PC-3 (cell line): ENCODE data around the gene SYAP1. TPM values are rescaled to one million over a fixed set of nuclear protein-coding genes. Genes with fewer than 3 reads are reported as not detected.

Experiments
- ATAC-seq: fragments of 200-7000 bp; cut with Tn5 transposase; 2 replicates; pipeline ENCODE4 v1.9.1; 2020; ENCODE audit warnings: mild to moderate bottlenecking, moderate library complexity
- BruUV-seq: library from RNA; stranded (reverse); fragments of 400-500 nt; replicated peaks from 2 replicates; lab custom pipeline; 2021; lab: Mats Ljungman, UMichigan
- CTCF ChIA-PET: fragments of 300-600 bp; sonication (Branson Sonifier 250); formaldehyde crosslinking; loops from one replicate; lab custom pipeline; 2022; ENCODE audit warnings: antibody characterized with exemption; lab: Charles Lee
- POLR2A ChIA-PET: fragments of 300-600 bp; sonication (Branson Sonifier 250); formaldehyde crosslinking; loops from one replicate; lab custom pipeline; 2022; ENCODE audit warnings: antibody characterized with exemption; ENCODE audit not compliant: unreplicated experiment; lab: Charles Lee
- DNase-seq: peaks from one replicate; pipeline ENCODE4 v3.0.0-alpha.2; 2015
- H2AFZ ChIP-seq: fragments of 300-600 bp; sonication (generic); 2 replicates; pipeline ENCODE4 v1.6.0; 2016; ENCODE audit warnings: antibody characterized with exemption, low read length
- H3F3A ChIP-seq: fragments of 300-600 bp; sonication (generic); one replicate; pipeline ENCODE4 v1.6.0; 2017; ENCODE audit warnings: antibody characterized with exemption, low read length, control low read depth, mild to moderate bottlenecking; ENCODE audit not compliant: unreplicated experiment
- H3K27ac ChIP-seq: fragments of 300-600 bp; sonication (generic); 2 replicates; pipeline ENCODE4 v1.5.1; 2016; ENCODE audit warnings: mild to moderate bottlenecking, low read length
- H3K27me3 ChIP-seq: fragments of 300-600 bp; sonication (generic); 2 replicates; pipeline ENCODE4 v1.6.1; 2016; ENCODE audit warnings: low read length, mixed read lengths
- H3K36me3 ChIP-seq: fragments of 300-600 bp; sonication (generic); 2 replicates; pipeline ENCODE4 v1.6.1; 2016; ENCODE audit warnings: low read depth, mixed run types, low read length, mixed read lengths
- H3K4me1 ChIP-seq: fragments of 300-600 bp; sonication (generic); 2 replicates; pipeline ENCODE4 v1.5.1; 2016; ENCODE audit warnings: low read length; ENCODE audit not compliant: insufficient read depth
- H3K4me2 ChIP-seq: fragments of 300-600 bp; sonication (generic); 2 replicates; pipeline ENCODE4 v1.6.0; 2016; ENCODE audit warnings: low read length
- H3K4me3 ChIP-seq: fragments of 300-600 bp; sonication (generic); 2 replicates; pipeline ENCODE4 v1.5.1; 2016; ENCODE audit warnings: mild to moderate bottlenecking, low read length, mixed read lengths
- H3K79me2 ChIP-seq: fragments of 300-600 bp; sonication (generic); 2 replicates; pipeline ENCODE4 v1.6.1; 2017; ENCODE audit warnings: low read length, mixed read lengths
- H3K9ac ChIP-seq: fragments of 300-600 bp; sonication (generic); 2 replicates; pipeline ENCODE4 v1.6.0; 2016; ENCODE audit warnings: mild to moderate bottlenecking, low read length
- H3K9me2 ChIP-seq: fragments of 300-600 bp; sonication (generic); replicated peaks from 2 replicates; pipeline ENCODE4 v1.6.1; 2016; ENCODE audit warnings: mixed run types, low read length, mixed read lengths
- H3K9me3 ChIP-seq: fragments of 300-600 bp; sonication (generic); 2 replicates; pipeline ENCODE4 v1.6.1; 2016; ENCODE audit warnings: low read length, mixed read lengths
- H4K20me1 ChIP-seq: fragments of 300-600 bp; sonication (generic); 2 replicates; pipeline ENCODE4 v1.6.1; 2016; ENCODE audit warnings: low read length, mixed read lengths
- EZH2 ChIP-seq: fragments of 300-600 bp; sonication (generic); IDR thresholded peaks from one replicate; pipeline ENCODE4 v1.6.1; 2017; ENCODE audit warnings: antibody characterized with exemption, mild to moderate bottlenecking, low read length; ENCODE audit not compliant: unreplicated experiment
- EZH2phosphoT487 ChIP-seq: fragments of 300-600 bp; sonication (generic); IDR thresholded peaks from 2 replicates; pipeline ENCODE4 v1.6.1; 2018; ENCODE audit warnings: mild to moderate bottlenecking, antibody characterized with exemption, low read length, borderline replicate concordance
- intact Hi-C: fragments of 100-400 bp; cut with micrococcal nuclease; formaldehyde crosslinking; loops from 2 replicates; pipeline ENCODE4 v1.9.0; 2023
- total RNA-seq: library from RNA; depleted of rRNA; stranded (reverse); fragments of >200 nt; gene quantifications from 2 replicates; pipeline ENCODE4 v1.2.3, GENCODE V29; 2014
- TF ChIP-seq, protein P1 (sequence below): fragments of 300-600 bp; sonication (generic); conservative IDR thresholded peaks from 2 replicates; pipeline ENCODE4 v1.5.1; 2017; ENCODE audit warnings: antibody characterized with exemption, low read depth, mild to moderate bottlenecking, low read length

The SYAP1 gene
- total RNA-seq, 1 experiment from 2014 or later = 51.9 TPM

DNA sequence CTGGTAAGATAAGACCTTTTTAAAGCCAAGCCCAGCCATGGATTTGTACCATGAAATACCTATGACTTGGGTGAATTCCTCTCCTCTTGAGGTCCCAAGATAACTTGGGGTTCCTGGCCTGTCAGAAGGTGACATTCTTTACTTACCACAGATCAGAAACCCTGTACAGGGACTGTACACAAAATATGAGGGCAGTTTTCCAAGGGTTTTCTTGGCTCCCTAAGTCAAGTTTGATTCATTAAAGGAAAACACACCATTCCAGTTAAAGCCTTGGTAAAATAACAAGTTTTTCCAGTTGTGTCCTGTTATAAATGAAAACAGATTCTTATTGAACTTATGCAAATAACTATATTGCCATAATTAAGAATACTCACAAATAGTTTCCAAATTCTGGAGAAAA is 8.2 kb downstream of the SYAP1 start:
- H3K9ac ChIP-seq = no peak overlapping the region
- ATAC-seq = no peak
- H4K20me1 ChIP-seq = peaks cover 29% of the 10 kb centered on the region
- no peaks in the 10 kb centered on the region for H3K9me3 ChIP-seq
- H3K27me3 ChIP-seq = no peaks in the 10 kb centered on the region
- no peak overlapping the region for H3K27ac ChIP-seq
- no TSS peak for BruUV-seq
- intact Hi-C loops = no loop called here
- peak; percentile 29 for DNase-seq
- H3F3A ChIP-seq = no peaks in the 10 kb centered on the region
- POLR2A ChIA-PET = no interaction called here
- H3K9me2 ChIP-seq = no peaks in the 10 kb centered on the region
- no peak overlapping the region for H3K4me3 ChIP-seq
- CTCF ChIA-PET = no interaction called here
- H2AFZ ChIP-seq = no peak overlapping the region
- TF ChIP-seq EZH2phosphoT487 (no peak), EZH2 (no peak)
- TF ChIP-seq, protein P1, sequence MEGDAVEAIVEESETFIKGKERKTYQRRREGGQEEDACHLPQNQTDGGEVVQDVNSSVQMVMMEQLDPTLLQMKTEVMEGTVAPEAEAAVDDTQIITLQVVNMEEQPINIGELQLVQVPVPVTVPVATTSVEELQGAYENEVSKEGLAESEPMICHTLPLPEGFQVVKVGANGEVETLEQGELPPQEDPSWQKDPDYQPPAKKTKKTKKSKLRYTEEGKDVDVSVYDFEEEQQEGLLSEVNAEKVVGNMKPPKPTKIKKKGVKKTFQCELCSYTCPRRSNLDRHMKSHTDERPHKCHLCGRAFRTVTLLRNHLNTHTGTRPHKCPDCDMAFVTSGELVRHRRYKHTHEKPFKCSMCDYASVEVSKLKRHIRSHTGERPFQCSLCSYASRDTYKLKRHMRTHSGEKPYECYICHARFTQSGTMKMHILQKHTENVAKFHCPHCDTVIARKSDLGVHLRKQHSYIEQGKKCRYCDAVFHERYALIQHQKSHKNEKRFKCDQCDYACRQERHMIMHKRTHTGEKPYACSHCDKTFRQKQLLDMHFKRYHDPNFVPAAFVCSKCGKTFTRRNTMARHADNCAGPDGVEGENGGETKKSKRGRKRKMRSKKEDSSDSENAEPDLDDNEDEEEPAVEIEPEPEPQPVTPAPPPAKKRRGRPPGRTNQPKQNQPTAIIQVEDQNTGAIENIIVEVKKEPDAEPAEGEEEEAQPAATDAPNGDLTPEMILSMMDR = no peak
- no peak overlapping the region for H3K4me2 ChIP-seq
- 0 out of 2 replicates have a peak, but pooled peaks cover 2% of the 10 kb centered on the region for H3K36me3 ChIP-seq
- H3K79me2 ChIP-seq = peaks cover 62% of the 10 kb centered on the region
- no peaks in the 10 kb centered on the region for H3K4me1 ChIP-seq

DNA sequence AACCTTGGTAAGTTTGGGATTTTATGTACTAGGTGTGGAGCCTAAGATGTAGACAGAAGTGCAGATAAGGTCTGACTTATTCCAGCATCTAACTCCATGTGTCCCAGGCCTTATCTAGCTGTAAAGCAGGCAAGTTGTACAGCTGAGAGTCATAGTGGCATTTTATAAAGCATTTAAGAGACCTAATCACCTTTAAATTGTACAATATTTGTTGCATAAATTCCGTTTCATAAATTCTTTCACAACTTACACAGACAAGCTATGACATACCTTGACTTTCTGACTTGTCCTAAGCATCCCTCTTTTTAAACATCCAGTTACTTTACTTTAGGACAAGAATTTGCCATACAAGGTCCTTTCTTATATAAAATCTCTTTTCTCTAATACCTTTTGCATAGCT is 11.0 kb downstream of the SYAP1 start:
- H3K4me2 ChIP-seq = no peak overlapping the region
- ChIA-PET POLR2A (no interaction called here), CTCF (no interaction called here)
- no peaks in the 10 kb centered on the region for H3K36me3 ChIP-seq
- H3K4me3 ChIP-seq = no peak overlapping the region
- H3K27me3 ChIP-seq = no peaks in the 10 kb centered on the region
- no peaks in the 10 kb centered on the region for H3K4me1 ChIP-seq
- no peak overlapping the region for H2AFZ ChIP-seq
- TF ChIP-seq EZH2phosphoT487 (no peak), EZH2 (no peak)
- TF ChIP-seq, protein P1 = no peak
- intact Hi-C loops = no loop called here
- DNase-seq = no peak
- BruUV-seq = no TSS peak
- no peaks in the 10 kb centered on the region for H3F3A ChIP-seq
- H3K9me2 ChIP-seq = no peaks in the 10 kb centered on the region
- H4K20me1 ChIP-seq = peaks cover 7% of the 10 kb centered on the region; the same call in 1 of the 2 replicates
- no peak overlapping the region for H3K9ac ChIP-seq
- no peaks in the 10 kb centered on the region for H3K9me3 ChIP-seq
- H3K79me2 ChIP-seq = peaks cover 41% of the 10 kb centered on the region
- ATAC-seq = no peak
- H3K27ac ChIP-seq = no peak overlapping the region

DNA sequence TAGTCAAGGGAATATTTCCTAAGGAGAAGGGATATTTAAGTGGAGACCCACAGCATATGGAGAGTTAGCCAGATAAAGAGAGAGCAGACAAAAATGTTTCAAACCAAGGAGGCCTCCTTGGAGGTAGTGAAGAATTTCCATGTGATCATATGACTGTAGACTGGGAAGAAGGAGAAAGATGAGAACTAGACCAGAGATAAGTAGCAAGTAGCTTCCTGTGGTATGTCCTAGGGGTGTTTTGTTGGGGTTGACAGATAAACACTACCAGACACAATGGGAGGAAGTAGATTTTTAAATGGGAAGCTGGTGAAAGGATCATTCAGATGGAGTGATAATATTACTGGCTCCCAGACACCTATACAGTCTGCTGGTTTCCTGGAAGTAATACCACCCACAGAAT is 13.6 kb downstream of the SYAP1 start:
- no peak for TF ChIP-seq EZH2phosphoT487
- no peak for TF ChIP-seq EZH2
- TF ChIP-seq, protein P1 = no peak
- Histone ChIP-seq H3K9me3 (no peaks in the 10 kb centered on the region), H3K4me2 (no peak overlapping the region), H3K9me2 (no peaks in the 10 kb centered on the region), H3K9ac (no peak overlapping the region), H3K27ac (no peak overlapping the region), H3F3A (no peaks in the 10 kb centered on the region), H3K27me3 (no peaks in the 10 kb centered on the region), H3K79me2 (peaks cover 25% of the 10 kb centered on the region), H3K4me3 (no peak overlapping the region), H3K4me1 (no peaks in the 10 kb centered on the region), H2AFZ (no peak overlapping the region), H3K36me3 (peaks cover 19% of the 10 kb centered on the region), H4K20me1 (peaks cover 5% of the 10 kb centered on the region; the same call in 1 of the 2 replicates)
- CTCF ChIA-PET = no interaction called here
- ATAC-seq = no peak
- no peak for DNase-seq
- no TSS peak for BruUV-seq
- intact Hi-C loops = no loop called here
- POLR2A ChIA-PET = no interaction called here
